WI38 (cell line): ENCODE results near the gene PLEKHH2.
"Not testable (repeated sequence)": the region's sequence is repeated elsewhere in the genome, so short reads cannot be mapped to it uniquely, and the experiment has no call there.

Experiments used
- H3K4me3 ChIP-seq: 2 replicates; pipeline ENCODE4 v1.5.1; 2011; ENCODE audit warnings: low read depth, mild to moderate bottlenecking, control low read depth, low read length
- CTCF ChIP-seq: IDR thresholded peaks from 2 replicates; pipeline ENCODE4 v1.5.1; 2012; ENCODE audit warnings: low read depth, mild to moderate bottlenecking, control low read depth, low read length

PLEKHH2 gene

GRCh38 chr2:43642363-43642762 lies 5.3 kb downstream of the PLEKHH2 start:
- no peak overlapping the region for H3K4me3 ChIP-seq
- TF ChIP-seq CTCF = no peak

GRCh38 chr2:43643680-43644079 lies 6.6 kb downstream of the PLEKHH2 start:
- H3K4me3 ChIP-seq = no peak overlapping the region
- TF ChIP-seq CTCF = no peak

- no peak overlapping the region for H3K4me3 ChIP-seq
- TF ChIP-seq CTCF = no peak
Measured at GRCh38 chr2:43648994-43649701, 12.1 kb downstream of the PLEKHH2 start.

- H3K4me3 ChIP-seq = no peak overlapping the region
- TF ChIP-seq CTCF = no peak
Measured at GRCh38 chr2:43653506-43653905, 16.4 kb downstream of the PLEKHH2 start.

- no peak overlapping the region for H3K4me3 ChIP-seq
- TF ChIP-seq CTCF = no peak
Measured at GRCh38 chr2:43657241-43657640, 20.2 kb downstream of the PLEKHH2 start.

GRCh38 chr2:43675646-43676321 lies 38.7 kb downstream of the PLEKHH2 start:
- H3K4me3 ChIP-seq = peak overlapping the region; percentile 24
- no peak for TF ChIP-seq CTCF

- H3K4me3 ChIP-seq = peak within 1 kb of the TSS; percentile 24
- TF ChIP-seq CTCF = no peak
Measured at GRCh38 chr2:43676322-43677050, 39.4 kb downstream of the PLEKHH2 start, which contains the start of gene C1GALT1C1L. TSS of gene C1GALT1C1L (minus strand) at chr2:43676429. CDS start at chr2:43676322, 107 bp downstream.

- H3K4me3 ChIP-seq = not testable (repeated sequence)
Measured at GRCh38 chr2:43677783-43678182, 40.7 kb downstream of the PLEKHH2 start.
